Measurements from ENCODE around the gene DUSP28.

Gene DUSP28

GRCh38 chr2:240586919-240587800, 27.0 kb downstream of the DUSP28 start:
- peak; percentile 26 for DNase-seq (ENCODE audit: low read depth)

GRCh38 chr2:240588006-240588655, 28.0 kb downstream of the DUSP28 start:
- DNase-seq (ENCODE audit: low read depth) = no peak

- no peak for DNase-seq (ENCODE audit: low read depth)
Measured at GRCh38 chr2:240588669-240589068, 28.5 kb downstream of the DUSP28 start.

- no peak for DNase-seq (ENCODE audit: low read depth)
Measured at GRCh38 chr2:240589375-240589774, 29.2 kb downstream of the DUSP28 start.

GRCh38 chr2:240589850-240590525, 29.8 kb downstream of the DUSP28 start:
- DNase-seq (ENCODE audit: low read depth) = no peak

GRCh38 chr2:240590681-240591111, 30.5 kb downstream of the DUSP28 start:
- DNase-seq (ENCODE audit: low read depth) = no peak

- DNase-seq (ENCODE audit: low read depth) = peak; percentile 39
Measured at GRCh38 chr2:240591226-240591625, 31.1 kb downstream of the DUSP28 start.

GRCh38 chr2:240591784-240592183, 31.6 kb downstream of the DUSP28 start:
- DNase-seq (ENCODE audit: low read depth) = no peak

GRCh38 chr2:240593026-240593702, 33.0 kb downstream of the DUSP28 start:
- no peak for DNase-seq (ENCODE audit: low read depth)

- no peak for DNase-seq (ENCODE audit: low read depth)
Measured at GRCh38 chr2:240593703-240594451, 33.7 kb downstream of the DUSP28 start.

- no peak for DNase-seq (ENCODE audit: low read depth)
Measured at GRCh38 chr2:240594511-240595380, 34.6 kb downstream of the DUSP28 start.

- no peak for DNase-seq (ENCODE audit: low read depth)
Measured at GRCh38 chr2:240595381-240596079, 35.4 kb downstream of the DUSP28 start.

- DNase-seq (ENCODE audit: low read depth) = no peak
Measured at GRCh38 chr2:240596080-240596460, 35.9 kb downstream of the DUSP28 start.

GRCh38 chr2:240596491-240596931, 36.4 kb downstream of the DUSP28 start:
- no peak for DNase-seq (ENCODE audit: low read depth)

GRCh38 chr2:240597054-240597418, 36.9 kb downstream of the DUSP28 start:
- DNase-seq (ENCODE audit: low read depth) = no peak

GRCh38 chr2:240597419-240598181, 37.4 kb downstream of the DUSP28 start:
- no peak for DNase-seq (ENCODE audit: low read depth)

GRCh38 chr2:240598311-240598911, 38.3 kb downstream of the DUSP28 start:
- no peak for DNase-seq (ENCODE audit: low read depth)

- no peak for DNase-seq (ENCODE audit: low read depth)
Measured at GRCh38 chr2:240599141-240599583, 39.0 kb downstream of the DUSP28 start.

Measured in EH (cell line).